Measurements from ENCODE around the gene SMAP2. TPM values are rescaled to one million over a fixed set of nuclear protein-coding genes. Genes with fewer than 3 reads are reported as not detected.

Gene SMAP2
- total and polyA plus RNA-seq, 2 of the 4 experiments (the other 2 are of a cell fraction), result 30.1 to 31.0 TPM

- peak overlapping the region; percentile 45; the same call in 1 of the 2 replicates for H2AK5ac ChIP-seq (ENCODE audit: low read depth, low read length)
- H4K20me1 ChIP-seq (ENCODE audit: insufficient read depth, low read length), result peaks cover 32% of the 10 kb centered on the region; the same call in 1 of the 2 replicates
- peak overlapping the region; percentile 47 for H2AK9ac ChIP-seq (replicated peaks; ENCODE audit: low read depth, low read length, poor library complexity)
- H3K36me3 ChIP-seq (ENCODE audit: control insufficient read depth, insufficient read depth, low read length), result no peaks in the 10 kb centered on the region
- POLR2A ChIA-PET (ENCODE audit: unreplicated experiment), result no interaction called here
- H3K9me3 ChIP-seq (ENCODE audit: control insufficient read depth, insufficient read depth, low read length), result no peaks in the 10 kb centered on the region
- peak overlapping the region; percentile 48; the same call in 1 of the 2 replicates for H3K4ac ChIP-seq (ENCODE audit: low read depth, low read length)
- BruUV-seq (replicated peaks), result no TSS peak
- in situ Hi-C loops (cut with MboI; ENCODE audit: low sequenced_read_pairs), result no loop called here
- peaks cover 12% of the 10 kb centered on the region for H3K9me1 ChIP-seq (ENCODE audit: insufficient read depth, low read length)
- no peak overlapping the region for H3K14ac ChIP-seq (replicated peaks; ENCODE audit: low read depth, low read length)
- no peak overlapping the region for H2BK15ac ChIP-seq (ENCODE audit: low read depth, low read length)
- intact Hi-C loops (cut with micrococcal nuclease), result no loop called here
- H3K79me1 ChIP-seq (ENCODE audit: low read depth in 1 of 2, low read length in 2 of 2), result peaks cover 19 to 67% of the 10 kb centered on the region in 2 experiments
- peaks cover 13% of the 10 kb centered on the region for H3K4me1 ChIP-seq (ENCODE audit: control insufficient read depth, insufficient read depth, low read length)
- no CpG with 5 or more reads among the region's 3 CpGs for WGBS, 2 experiments (ENCODE audit: extremely low coverage in 2 of 2, insufficient read length in 1 of 2)
- H2AFZ ChIP-seq (replicated peaks; ENCODE audit: low read length, poor library complexity), result no peak overlapping the region
- no peak overlapping the region for H4K5ac ChIP-seq (ENCODE audit: low read depth, low read length)
- no peak for ATAC-seq (ENCODE audit: low read depth)
- no peak overlapping the region for H3K27ac ChIP-seq (ENCODE audit: insufficient read depth, low read length)
- TF ChIP-seq ELK1 (IDR thresholded peaks at IDR 0.05; ENCODE audit: borderline replicate concordance, low read depth, low read length) (no peak), BHLHE40 (IDR thresholded peaks at IDR 0.05; ENCODE audit: low read depth, low read length) (no peak), MXI1 (IDR thresholded peaks at IDR 0.05; ENCODE audit: borderline replicate concordance, low read depth, low read length) (no peak), RAD21 (IDR thresholded peaks at IDR 0.05; ENCODE audit: low read length) (no peak), SMC3 (IDR thresholded peaks at IDR 0.05; ENCODE audit: low read depth, low read length) (no peak), RFX5 (IDR thresholded peaks at IDR 0.05; ENCODE audit: low read depth, low read length) (no peak)
- CTCF ChIA-PET, result interaction anchor here (0.6 to 1.6 kb wide), 3 partner anchors 14 to 700 kb away, joined by 3 to 5 read pairs (median 5); no protein-coding TSS in a partner anchor
- no peak overlapping the region for H2BK120ac ChIP-seq (ENCODE audit: low read depth, low read length)
- no peak overlapping the region for H3K18ac ChIP-seq (ENCODE audit: low read depth, low read length)
- no peak overlapping the region for H3K56ac ChIP-seq (ENCODE audit: extremely low read depth, insufficient read depth, low read length)
- H3K9ac ChIP-seq (ENCODE audit: low read depth, low read length), result no peak overlapping the region
- H3K27me3 ChIP-seq (ENCODE audit: control insufficient read depth, insufficient read depth, low read length), result no peaks in the 10 kb centered on the region
- no peak overlapping the region for H2BK5ac ChIP-seq (ENCODE audit: low read depth, low read length, poor library complexity, severe bottlenecking)
- H2BK20ac ChIP-seq (ENCODE audit: low read depth, low read length), result no peak overlapping the region
- no peak overlapping the region for H3K4me3 ChIP-seq (ENCODE audit: insufficient read depth, low read depth, low read length)
- no peak for DNase-seq
- no peak overlapping the region; the same call in 1 of the 2 replicates for H3K23ac ChIP-seq (ENCODE audit: low read depth, low read length)
- H3K4me2 ChIP-seq (ENCODE audit: low read depth, low read length), result no peak overlapping the region
- dilution Hi-C loops (cut with HindIII; ENCODE audit: low sequenced_read_pairs, unreplicated experiment), result no loop called here
- H4K91ac ChIP-seq (ENCODE audit: insufficient read depth, low read depth, low read length), result no peak overlapping the region
- no peak overlapping the region for H4K8ac ChIP-seq (ENCODE audit: low read depth in 2 of 2, low read length in 2 of 2)
Measured at GRCh38 chr1:40390857-40391256, 17.3 kb downstream of the SMAP2 start.

Measured in IMR-90 (cell line).